MV-4-11 (cell line): ENCODE measurements around the gene HDAC7.
A peak's percentile ranks its signal among the peaks of the same experiment; 100 is the strongest.

Experiments
- DNase-seq: peaks from one replicate; lab custom pipeline; 2025; lab: John Stamatoyannopoulos, UW

Gene HDAC7

GRCh38 chr12:47793015-47793681 is 26.6 kb downstream of the HDAC7 start:
- no peak for DNase-seq

- no peak for DNase-seq
Measured at GRCh38 chr12:47791874-47792273, 27.8 kb downstream of the HDAC7 start.

GRCh38 chr12:47791351-47791746 is 28.4 kb downstream of the HDAC7 start:
- DNase-seq, result no peak

GRCh38 chr12:47790676-47791350 is 28.9 kb downstream of the HDAC7 start:
- DNase-seq, result no peak

- no peak for DNase-seq
Measured at GRCh38 chr12:47789712-47790489, 29.8 kb downstream of the HDAC7 start.

- no peak for DNase-seq
Measured at GRCh38 chr12:47789141-47789540, 30.6 kb downstream of the HDAC7 start.

- DNase-seq, result no peak
Measured at GRCh38 chr12:47787596-47788319, 31.9 kb downstream of the HDAC7 start.

- DNase-seq, result no peak
Measured at GRCh38 chr12:47786662-47787280, 32.9 kb downstream of the HDAC7 start.

GRCh38 chr12:47785887-47786661 is 33.6 kb downstream of the HDAC7 start:
- no peak for DNase-seq

- DNase-seq, result no peak
Measured at GRCh38 chr12:47785036-47785886, 34.4 kb downstream of the HDAC7 start.

GRCh38 chr12:47783821-47784819 is 35.6 kb downstream of the HDAC7 start:
- no peak for DNase-seq

GRCh38 chr12:47783024-47783755 is 36.5 kb downstream of the HDAC7 start:
- DNase-seq, result no peak

GRCh38 chr12:47782372-47782770 is 37.3 kb downstream of the HDAC7 start:
- no peak for DNase-seq

- no peak for DNase-seq
Measured at GRCh38 chr12:47781479-47782371, 38.0 kb downstream of the HDAC7 start.

GRCh38 chr12:47779943-47780504 is 39.7 kb downstream of the HDAC7 start:
- DNase-seq, result no peak

GRCh38 chr12:47779301-47779942 is 40.3 kb downstream of the HDAC7 start:
- peak; percentile 80 for DNase-seq
